ENCODE measurements around the gene TMEM106B. TPM values are rescaled to one million over a fixed set of nuclear protein-coding genes. Genes with fewer than 3 reads are reported as not detected.

Gene TMEM106B
- total RNA-seq, 1 experiment from 2014 or later: 33.1 TPM

GRCh38 chr7:12257582-12257981 lies 46.5 kb downstream of the TMEM106B start (continued):
- no peak for TF ChIP-seq CEBPB (IDR thresholded peaks at IDR 0.05; ENCODE audit: low read depth)

- no peak overlapping the region for H3K4me2 ChIP-seq (ENCODE audit: low read length)
- H3K4me3 ChIP-seq (replicated peaks in 1 of 2; ENCODE audit: low read depth in 1 of 2, low read length in 2 of 2): no peak overlapping the region
- ATAC-seq (no peak), DNase-seq (ENCODE audit: low read depth, low spot score) (no peak)
- TF ChIP-seq YY1 (IDR thresholded peaks at IDR 0.05; ENCODE audit: extremely low read depth, insufficient replicate concordance, low read depth, low read length) (no peak), SRF (IDR thresholded peaks at IDR 0.05; ENCODE audit: low read depth) (no peak), EZH2 (IDR thresholded peaks at IDR 0.05) (no peak), POLR2AphosphoS5 (IDR thresholded peaks at IDR 0.05; ENCODE audit: low read depth, low read length) (no peak), ZNF274 (IDR thresholded peaks at IDR 0.05; ENCODE audit: low read depth, low read length) (no peak), JUND (IDR thresholded peaks at IDR 0.05) (no peak), ZBTB33 (IDR thresholded peaks at IDR 0.05; ENCODE audit: extremely low read depth, insufficient replicate concordance, low read length) (no peak), EZH2phosphoT487 (IDR thresholded peaks at IDR 0.05; ENCODE audit: borderline replicate concordance) (no peak), CBX3 (IDR thresholded peaks at IDR 0.05; ENCODE audit: low read depth) (no peak), SP1 (IDR thresholded peaks at IDR 0.05; ENCODE audit: low read depth) (no peak), REST (IDR thresholded peaks at IDR 0.05; ENCODE audit: low read depth) (no peak), CEBPB (IDR thresholded peaks at IDR 0.05; ENCODE audit: low read depth) (no peak)
- ChIA-PET POLR2A (no interaction called here), RAD21 (ENCODE audit: low non-redundant PET in 1 of 2, low total read pairs in 2 of 2, uncharacterized antibody in 2 of 2, unreplicated experiment in 2 of 2) (no interaction called here), CTCF (no interaction called here)
- no peaks in the 10 kb centered on the region for H3K36me3 ChIP-seq (ENCODE audit: control insufficient read depth in 1 of 2, insufficient read depth in 2 of 2, low read length in 2 of 2)
- H3K9me3 ChIP-seq (ENCODE audit: control insufficient read depth in 1 of 2, insufficient read depth in 1 of 2, low read depth in 1 of 2, low read length in 2 of 2): no peaks in the 10 kb centered on the region
- no peaks in the 10 kb centered on the region for H3K9me2 ChIP-seq (ENCODE audit: insufficient read depth)
- peaks cover 0 to 12% of the 10 kb centered on the region in 2 experiments; a peak in 1 of 4 replicates for H3K4me1 ChIP-seq (ENCODE audit: control insufficient read depth in 1 of 2, insufficient read depth in 2 of 2, low read length in 2 of 2)
- no peak overlapping the region for H2AFZ ChIP-seq (ENCODE audit: low read depth, low read length, poor library complexity, severe bottlenecking)
- BruUV-seq (replicated peaks): no TSS peak
- no peaks in the 10 kb centered on the region for H3K27me3 ChIP-seq (ENCODE audit: insufficient read depth, low read length)
- no peaks in the 10 kb centered on the region for H3K79me2 ChIP-seq (ENCODE audit: insufficient read depth, low read length)
- H4K20me1 ChIP-seq (ENCODE audit: insufficient read depth): no peaks in the 10 kb centered on the region
- intact Hi-C loops (cut with micrococcal nuclease): no loop called here
- no peak overlapping the region for H3K9ac ChIP-seq (ENCODE audit: low read length)
- no peak overlapping the region for H3K27ac ChIP-seq (ENCODE audit: low read depth, low read length)
Observed at GRCh38 chr7:12258074-12258473, 47.0 kb downstream of the TMEM106B start.

All from HCT116 (cell line).